Sigmoid colon (tissue), 7 donors: Measurements from ENCODE around the gene ECM1. TPM values are rescaled to one million over a fixed set of nuclear protein-coding genes. Genes with fewer than 3 reads are reported as not detected.

Experiments
- DNase-seq: peaks from one replicate; pipeline ENCODE4 v3.0.0-alpha.2; 2019
- H3K27ac ChIP-seq, 4 donors: fragments of 200-600 bp; sonication (generic); one replicate each; pipeline ENCODE4 v1.5.1; 2016 to 2019; ENCODE audit warnings: mild to moderate bottlenecking in 1 of 4
- H3K27me3 ChIP-seq, 3 donors: fragments of 200-600 bp; sonication (generic); one replicate each; pipeline ENCODE4 v1.5.1; 2019; ENCODE audit warnings: mild to moderate bottlenecking in 1 of 3
- H3K36me3 ChIP-seq, 4 donors: fragments of 200-600 bp; sonication (generic); one replicate each; pipeline ENCODE4 v1.5.1; 2016 to 2019
- H3K4me1 ChIP-seq, 4 donors: fragments of 200-600 bp; sonication (generic); one replicate each; pipeline ENCODE4 v1.5.1; 2017 to 2019
- H3K4me3 ChIP-seq, 4 donors: fragments of 200-600 bp; sonication (generic); one replicate each; pipeline ENCODE4 v1.5.1; 2017 to 2019; ENCODE audit warnings: mild to moderate bottlenecking in 2 of 4, moderate library complexity in 1 of 4
- H3K9me3 ChIP-seq, 4 donors: fragments of 200-600 bp in 3 of 4; sonication (generic) in 3 of 4; one replicate each; pipeline versions ENCODE4 v1.5.1 to v1.6.1; 2013 to 2019
- CTCF ChIP-seq, 4 experiments: fragments of 450-650 bp in 3 of 4; fragments of 200-600 bp in 1 of 4; IDR thresholded peaks; one replicate each; pipeline ENCODE4 v1.5.1; 2016 to 2019; ENCODE audit warnings: antibody characterized with exemption in 4 of 4, mild to moderate bottlenecking in 3 of 4, moderate library complexity in 2 of 4
- EP300 ChIP-seq, 4 donors: sonication (generic); formaldehyde crosslinking; IDR thresholded peaks; one replicate each; pipeline ENCODE4 v1.6.1; 2017; ENCODE audit warnings: antibody characterized with exemption in 4 of 4
- POLR2A ChIP-seq, 2 donors: fragments of 450-650 bp; IDR thresholded peaks; one replicate each; pipeline ENCODE4 v1.6.1; 2016; ENCODE audit warnings: antibody characterized with exemption in 2 of 2, mild to moderate bottlenecking in 2 of 2, moderate library complexity in 2 of 2
- POLR2AphosphoS5 ChIP-seq, 4 donors: sonication (generic); formaldehyde crosslinking; IDR thresholded peaks; one replicate each; pipeline ENCODE4 v1.6.1; 2017; ENCODE audit warnings: antibody characterized with exemption in 4 of 4
- WGBS, 2 donors: extraction: QIAGEN DNeasy Blood & Tissue Kit; methylation state at CpG; one replicate each; pipeline ENCODE4 v1.1.7; 2013; 5-methylcytosine and 5-hydroxymethylcytosine counted together
- intact Hi-C: fragments of 100-400 bp; cut with DNase I; formaldehyde crosslinking; loops from one replicate; pipeline ENCODE4 v1.15.1; 2023
- polyA plus RNA-seq, 3 donors: library from polyadenylated mRNA; stranded (reverse); fragments of 200-250 nt; gene quantifications; one replicate each; pipeline ENCODE4 v1.2.3, GENCODE V29; 2013
- total RNA-seq, 4 donors: library from RNA; depleted of rRNA; stranded (reverse); fragments of >200 nt; gene quantifications; one replicate each; pipeline ENCODE4 v1.1.0, GENCODE V29; 2016
- donor health status: healthy with polysubstance abuse.
- donor health status: Bipolar disorder and iron deficiency.
- donor health status: healthy.

Gene ECM1
- total and polyA plus RNA-seq, 7 donors: 2.1 to 23.8 (median 9.2) TPM

- H3K4me1 ChIP-seq: peaks cover 0 to 37% (median 17%) of the 10 kb centered on the region in 4 donors
- H3K4me3 ChIP-seq: no peak overlapping the region
- H3K27me3 ChIP-seq: no peaks in the 10 kb centered on the region
- 92 to 95% methylated on average over 12 of the region's 12 CpGs for WGBS, 2 donors
- no peaks in the 10 kb centered on the region for H3K36me3 ChIP-seq
- no peaks in the 10 kb centered on the region for H3K9me3 ChIP-seq
- DNase-seq: no peak
- intact Hi-C loops: loop anchor here (10.0 kb wide), 1 partner anchor 292 kb away; no protein-coding TSS in a partner anchor
- TF ChIP-seq POLR2AphosphoS5 (IDR thresholded peaks at IDR 0.05) (no peak), EP300 (IDR thresholded peaks at IDR 0.05) (no peak), CTCF (IDR thresholded peaks at IDR 0.05) (no peak), POLR2A (IDR thresholded peaks at IDR 0.05) (no peak)
- peak overlapping the region; percentile 32 to 83 (median 54) for H3K27ac ChIP-seq
These were observed 29.2 kb downstream of the ECM1 start for GRCh38 chr1:150536836-150537731.

GRCh38 chr1:150537732-150538684, 30.1 kb downstream of the ECM1 start:
- Histone ChIP-seq H3K4me3 (no peak overlapping the region), H3K4me1 (peaks cover 0 to 28% (median 11%) of the 10 kb centered on the region in 4 donors), H3K27ac (peak overlapping the region; percentile 32 to 83 (median 54)), H3K9me3 (no peaks in the 10 kb centered on the region), H3K36me3 (no peaks in the 10 kb centered on the region), H3K27me3 (no peaks in the 10 kb centered on the region)
- intact Hi-C loops: loop anchor here (10.0 kb wide), 1 partner anchor 293 kb away; no protein-coding TSS in a partner anchor
- WGBS, 2 donors: 79 to 81% methylated on average over 17 of the region's 17 CpGs
- peak in 1 of 4 donors; percentile 25 for TF ChIP-seq POLR2AphosphoS5 (IDR thresholded peaks at IDR 0.05)
- TF ChIP-seq CTCF (IDR thresholded peaks at IDR 0.05): no peak
- peak; percentile 76 for DNase-seq

GRCh38 chr1:150543500-150544143, 35.7 kb downstream of the ECM1 start:
- no peaks in the 10 kb centered on the region for H3K36me3 ChIP-seq
- DNase-seq: no peak
- no peaks in the 10 kb centered on the region for H3K9me3 ChIP-seq
- H3K27ac ChIP-seq: peak overlapping the region in 3 of 4 donors; percentile 43 to 56 (median 52)
- intact Hi-C loops: no loop called here
- peaks cover 0 to 12% (median 4%) of the 10 kb centered on the region in 4 donors for H3K4me1 ChIP-seq
- H3K27me3 ChIP-seq: no peaks in the 10 kb centered on the region
- no peak for TF ChIP-seq EP300 (IDR thresholded peaks at IDR 0.05)
- peak in 3 of 4 donors; percentile 31 to 58 (median 46) for TF ChIP-seq POLR2AphosphoS5 (IDR thresholded peaks at IDR 0.05)
- TF ChIP-seq CTCF (IDR thresholded peaks at IDR 0.05): no peak
- no peak for TF ChIP-seq POLR2A (IDR thresholded peaks at IDR 0.05)
- H3K4me3 ChIP-seq: no peak overlapping the region
- 79 to 80% methylated on average over 13 of the region's 13 CpGs for WGBS, 2 donors

- no peaks in the 10 kb centered on the region for H3K27me3 ChIP-seq
- no peaks in the 10 kb centered on the region for H3K36me3 ChIP-seq
- DNase-seq: no peak
- peaks cover 0 to 14% (median 6%) of the 10 kb centered on the region in 4 donors for H3K4me1 ChIP-seq
- H3K9me3 ChIP-seq: no peaks in the 10 kb centered on the region
- H3K27ac ChIP-seq: peak overlapping the region in 1 of 4 donors; percentile 56
- no peak overlapping the region for H3K4me3 ChIP-seq
- 29 to 53% methylated on average over 3 of the region's 3 CpGs for WGBS, 2 donors
- intact Hi-C loops: no loop called here
- TF ChIP-seq CTCF (IDR thresholded peaks at IDR 0.05): no peak
- TF ChIP-seq POLR2A (IDR thresholded peaks at IDR 0.05): no peak
- TF ChIP-seq POLR2AphosphoS5 (IDR thresholded peaks at IDR 0.05): no peak
- no peak for TF ChIP-seq EP300 (IDR thresholded peaks at IDR 0.05)
These were observed 36.3 kb downstream of the ECM1 start for GRCh38 chr1:150544204-150544603.
